HepG2 (cell line): ENCODE results near the gene STAT1. TPM values are rescaled to one million over a fixed set of nuclear protein-coding genes. Genes with fewer than 3 reads are reported as not detected.

Source experiments
- CENPBD1 ChIP-seq: sonication (generic); formaldehyde crosslinking; IDR thresholded peaks from 2 replicates; pipeline ENCODE4 v1.8.0; 2022; ENCODE audit warnings: missing genetic modification reagents, low read depth, mild to moderate bottlenecking, borderline replicate concordance
- EP300 ChIP-seq, 3 experiments: sonication (generic) in 1 of 3; formaldehyde crosslinking in 1 of 3; IDR thresholded peaks; 2 replicates each; pipeline versions ENCODE4 v1.5.1 to v1.6.1; 2011 to 2020; ENCODE audit warnings: low read depth in 2 of 3, low read length in 2 of 3, borderline replicate concordance in 1 of 3, improper control_type of control experiment in 1 of 3, mild to moderate bottlenecking in 1 of 3, missing genetic modification reagents in 1 of 3, moderate library complexity in 1 of 3
- GATAD2A ChIP-seq: IDR thresholded peaks from 2 replicates; pipeline ENCODE4 v1.6.1; 2016
- KAT2B ChIP-seq: fragments of 150-350 bp; IDR thresholded peaks from 2 replicates; pipeline ENCODE4 v1.6.1; 2014; ENCODE audit warnings: low read depth, low read length, borderline replicate concordance
- KDM4B ChIP-seq: sonication (generic); formaldehyde crosslinking; IDR thresholded peaks from 2 replicates; pipeline ENCODE4 v1.4.0; 2020; ENCODE audit warnings: missing genetic modification reagents
- MED1 ChIP-seq: sonication (generic); formaldehyde crosslinking; IDR thresholded peaks from 2 replicates; pipeline ENCODE4 v1.4.0; 2020; ENCODE audit warnings: missing genetic modification reagents
- PHB2 ChIP-seq: fragments of 450-650 bp; IDR thresholded peaks from 2 replicates; pipeline ENCODE4 v1.6.1; 2018; ENCODE audit not compliant: partially characterized antibody
- RBM39 ChIP-seq: fragments of 200-400 bp; formaldehyde crosslinking; IDR thresholded peaks from one replicate; pipeline ENCODE4 v1.6.1; 2018; ENCODE audit warnings: antibody characterized with exemption, mild to moderate bottlenecking, low read depth, low read length; ENCODE audit not compliant: poor library complexity, severe bottlenecking
- SAP130 ChIP-seq: IDR thresholded peaks from 2 replicates; pipeline ENCODE4 v1.6.1; 2016; ENCODE audit warnings: low read depth
- SYNCRIP ChIP-seq: fragments of 200-400 bp; formaldehyde crosslinking; IDR thresholded peaks from 2 replicates; pipeline ENCODE4 v1.6.1; 2018; ENCODE audit warnings: mild to moderate bottlenecking, low read depth, low read length; ENCODE audit not compliant: insufficient read depth
- ZBTB21 ChIP-seq: sonication (generic); formaldehyde crosslinking; IDR thresholded peaks from 2 replicates; pipeline ENCODE4 v1.4.0; 2020; ENCODE audit warnings: missing genetic modification reagents
- ZBTB3 ChIP-seq: sonication (generic); formaldehyde crosslinking; IDR thresholded peaks from 2 replicates; pipeline ENCODE4 v1.4.0; 2020; ENCODE audit warnings: low read depth, mild to moderate bottlenecking, moderate library complexity, missing genetic modification reagents, borderline replicate concordance
- ZFYVE20 ChIP-seq: sonication (generic); formaldehyde crosslinking; IDR thresholded peaks from 2 replicates; pipeline ENCODE4 v1.8.0; 2023; ENCODE audit warnings: low read depth, mild to moderate bottlenecking, moderate library complexity, missing genetic modification reagents, borderline replicate concordance
- ZNF10 ChIP-seq: sonication (generic); formaldehyde crosslinking; IDR thresholded peaks from 2 replicates; pipeline ENCODE4 v1.4.0; 2020; ENCODE audit warnings: mild to moderate bottlenecking, low read depth, missing genetic modification reagents, borderline replicate concordance
- ZNF180 ChIP-seq: sonication (generic); formaldehyde crosslinking; IDR thresholded peaks from 2 replicates; pipeline ENCODE4 v1.4.0; 2020; ENCODE audit warnings: low read depth, missing genetic modification reagents, borderline replicate concordance
- ZNF362 ChIP-seq: sonication (generic); formaldehyde crosslinking; IDR thresholded peaks from 2 replicates; pipeline ENCODE4 v1.4.0; 2020; ENCODE audit warnings: missing genetic modification reagents, mild to moderate bottlenecking, borderline replicate concordance
- ZNF619 ChIP-seq: sonication (generic); formaldehyde crosslinking; IDR thresholded peaks from 2 replicates; pipeline ENCODE4 v1.4.0; 2020; ENCODE audit warnings: mild to moderate bottlenecking, missing genetic modification reagents
- ZNF850 ChIP-seq: sonication (generic); formaldehyde crosslinking; conservative IDR thresholded peaks from 2 replicates; pipeline ENCODE4 v1.9.0; 2021; ENCODE audit warnings: mild to moderate bottlenecking, missing genetic modification reagents
- polyA plus RNA-seq, 8 experiments: library from polyadenylated mRNA; depleted of rRNA in 3 of 8; stranded (reverse) in 7 of 8; unstranded in 1 of 8; fragments of >200 nt; fragmentation: Illumina TruSeq in 4 of 8; extraction: Trizol in 4 of 8; gene quantifications; 2 replicates each; pipeline versions ENCODE4 v1.2.1 to v1.2.3, GENCODE V29; 2011 to 2016; ENCODE audit warnings: low read depth in 4 of 8, missing spikeins in 1 of 8, mixed read lengths in 1 of 8; ENCODE audit not compliant: insufficient read depth in 1 of 8
- total RNA-seq, 5 experiments: library from RNA; depleted of rRNA; stranded (reverse); fragments of >200 nt; fragmentation: Illumina TruSeq; extraction: Trizol; gene quantifications; 2 replicates each; pipeline ENCODE4 v1.2.3, GENCODE V29; 2016; ENCODE audit warnings: low read depth in 1 of 5
- TF ChIP-seq, protein P1 (sequence below): sonication (generic); formaldehyde crosslinking; IDR thresholded peaks from 2 replicates; pipeline ENCODE4 v1.8.0; 2022; ENCODE audit warnings: missing genetic modification reagents, mild to moderate bottlenecking, inconsistent platforms, borderline replicate concordance
- TF ChIP-seq, protein P2 (sequence below): IDR thresholded peaks from 2 replicates; pipeline ENCODE4 v1.6.1; 2016; ENCODE audit warnings: missing compliant biosample characterization, missing genetic modification reagents, borderline replicate concordance
- TF ChIP-seq, protein P3 (sequence below): sonication (generic); formaldehyde crosslinking; IDR thresholded peaks from 2 replicates; pipeline ENCODE4 v1.4.0; 2020; ENCODE audit warnings: mild to moderate bottlenecking, missing genetic modification reagents
- TF ChIP-seq, protein P4 (sequence below): sonication (generic); formaldehyde crosslinking; IDR thresholded peaks from 2 replicates; pipeline ENCODE4 v1.4.0; 2020; ENCODE audit warnings: mild to moderate bottlenecking, missing genetic modification reagents

The STAT1 gene
- total and polyA plus RNA-seq, 2 of the 13 experiments (the other 11 are each of a cell fraction or from before 2014, with no cell fraction given), result 21.8 to 59.6 TPM

GRCh38 chr2:191013932-191014652, at the start of gene STAT1 (continued):
- TF ChIP-seq, protein P1, sequence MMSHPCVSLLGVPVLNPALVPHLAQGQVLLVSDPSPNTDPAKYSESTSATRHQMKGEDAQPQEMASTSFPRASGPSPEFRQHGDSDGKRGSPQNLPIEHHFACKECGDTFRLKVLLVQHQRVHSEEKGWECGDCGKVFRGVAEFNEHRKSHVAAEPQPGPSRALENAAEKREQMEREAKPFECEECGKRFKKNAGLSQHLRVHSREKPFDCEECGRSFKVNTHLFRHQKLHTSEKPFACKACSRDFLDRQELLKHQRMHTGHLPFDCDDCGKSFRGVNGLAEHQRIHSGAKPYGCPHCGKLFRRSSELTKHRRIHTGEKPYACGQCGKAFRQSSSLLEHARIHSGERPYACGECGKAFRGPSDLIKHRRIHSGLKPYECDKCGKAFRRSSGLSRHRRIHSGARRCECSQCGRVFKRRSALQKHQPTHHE (CRISPR knock-in tag), result peak; percentile 88; the same call in 1 of the 2 replicates
- peak; percentile 6; the same call in 1 of the 2 replicates for TF ChIP-seq ZBTB21
- peak; percentile 59; the same call in 1 of the 2 replicates for TF ChIP-seq KDM4B (CRISPR knock-in tag)
- 0 out of 2 replicates have a peak, but pooled peaks have one; percentile 45 for TF ChIP-seq CENPBD1 (CRISPR knock-in tag)
- TF ChIP-seq ZNF10 (CRISPR knock-in tag), result no peak
- TF ChIP-seq RBM39, result peak; percentile 81
- TF ChIP-seq, protein P2, sequence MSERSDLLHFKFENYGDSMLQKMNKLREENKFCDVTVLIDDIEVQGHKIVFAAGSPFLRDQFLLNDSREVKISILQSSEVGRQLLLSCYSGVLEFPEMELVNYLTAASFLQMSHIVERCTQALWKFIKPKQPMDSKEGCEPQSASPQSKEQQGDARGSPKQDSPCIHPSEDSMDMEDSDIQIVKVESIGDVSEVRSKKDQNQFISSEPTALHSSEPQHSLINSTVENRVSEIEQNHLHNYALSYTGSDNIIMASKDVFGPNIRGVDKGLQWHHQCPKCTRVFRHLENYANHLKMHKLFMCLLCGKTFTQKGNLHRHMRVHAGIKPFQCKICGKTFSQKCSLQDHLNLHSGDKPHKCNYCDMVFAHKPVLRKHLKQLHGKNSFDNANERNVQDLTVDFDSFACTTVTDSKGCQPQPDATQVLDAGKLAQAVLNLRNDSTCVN (CRISPR knock-in tag), result peak; percentile 94
- peak; percentile 92; the same call in 1 of the 2 replicates for TF ChIP-seq ZNF850
- no peak for TF ChIP-seq KAT2B
- peak; percentile 81 for TF ChIP-seq MED1 (CRISPR knock-in tag)
- TF ChIP-seq ZNF180, result no peak
- TF ChIP-seq GATAD2A (CRISPR knock-in tag), result peak; percentile 79
- TF ChIP-seq ZNF619 (CRISPR knock-in tag), result peak; percentile 56; the same call in 1 of the 2 replicates
- peak; percentile 95; the same call in 1 of the 2 replicates for TF ChIP-seq ZFYVE20 (CRISPR knock-in tag)
- TF ChIP-seq ZBTB3, result peak; percentile 58; the same call in 1 of the 2 replicates
- TF ChIP-seq SYNCRIP, result no peak
- peak; percentile 56 to 100; a peak in 3 of 4 replicates for TF ChIP-seq EP300 (IDR thresholded peaks at IDR 0.05; ENCODE audit: low read depth in 2 of 2, low read length in 2 of 2)
- TF ChIP-seq EP300 (CRISPR knock-in tag; IDR thresholded peaks at IDR 0.05; ENCODE audit: borderline replicate concordance), result peak; percentile 81; the same call in 1 of the 2 replicates
- TF ChIP-seq SAP130 (CRISPR knock-in tag), result peak; percentile 100
- TF ChIP-seq PHB2, result no peak
- TF ChIP-seq, protein P3, sequence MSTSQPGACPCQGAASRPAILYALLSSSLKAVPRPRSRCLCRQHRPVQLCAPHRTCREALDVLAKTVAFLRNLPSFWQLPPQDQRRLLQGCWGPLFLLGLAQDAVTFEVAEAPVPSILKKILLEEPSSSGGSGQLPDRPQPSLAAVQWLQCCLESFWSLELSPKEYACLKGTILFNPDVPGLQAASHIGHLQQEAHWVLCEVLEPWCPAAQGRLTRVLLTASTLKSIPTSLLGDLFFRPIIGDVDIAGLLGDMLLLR, result peak; percentile 97
- TF ChIP-seq, protein P4, sequence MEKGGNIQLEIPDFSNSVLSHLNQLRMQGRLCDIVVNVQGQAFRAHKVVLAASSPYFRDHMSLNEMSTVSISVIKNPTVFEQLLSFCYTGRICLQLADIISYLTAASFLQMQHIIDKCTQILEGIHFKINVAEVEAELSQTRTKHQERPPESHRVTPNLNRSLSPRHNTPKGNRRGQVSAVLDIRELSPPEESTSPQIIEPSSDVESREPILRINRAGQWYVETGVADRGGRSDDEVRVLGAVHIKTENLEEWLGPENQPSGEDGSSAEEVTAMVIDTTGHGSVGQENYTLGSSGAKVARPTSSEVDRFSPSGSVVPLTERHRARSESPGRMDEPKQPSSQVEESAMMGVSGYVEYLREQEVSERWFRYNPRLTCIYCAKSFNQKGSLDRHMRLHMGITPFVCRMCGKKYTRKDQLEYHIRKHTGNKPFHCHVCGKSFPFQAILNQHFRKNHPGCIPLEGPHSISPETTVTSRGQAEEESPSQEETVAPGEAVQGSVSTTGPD (CRISPR knock-in tag), result 0 out of 2 replicates have a peak, but pooled peaks have one; percentile 50
- TF ChIP-seq ZNF362, result peak; percentile 18; the same call in 1 of the 2 replicates
